Measurements from ENCODE around the gene ANKUB1.

ANKUB1 gene

GRCh38 chr3:149808209-149808829 lies 16.0 kb upstream of the ANKUB1 start:
- DNase-seq = peak; percentile 38 to 83 (median 69)

GRCh38 chr3:149806171-149806778 lies 13.9 kb upstream of the ANKUB1 start:
- DNase-seq = no peak

- DNase-seq = no peak
Observed at GRCh38 chr3:149801639-149802038, 9.3 kb upstream of the ANKUB1 start.

GRCh38 chr3:149801195-149801594 lies 8.8 kb upstream of the ANKUB1 start:
- DNase-seq = no peak

- no peak for DNase-seq
Observed at GRCh38 chr3:149800693-149801092, 8.3 kb upstream of the ANKUB1 start.

GRCh38 chr3:149796026-149796425 lies 3.7 kb upstream of the ANKUB1 start:
- no peak for DNase-seq

GRCh38 chr3:149790698-149791097 lies 1.7 kb downstream of the ANKUB1 start:
- DNase-seq = no peak

GRCh38 chr3:149790268-149790667 lies 2.1 kb downstream of the ANKUB1 start:
- no peak for DNase-seq

- no peak for DNase-seq
Observed at GRCh38 chr3:149784064-149784704, 8.2 kb downstream of the ANKUB1 start.

- no peak for DNase-seq
Observed at GRCh38 chr3:149783576-149783975, 8.8 kb downstream of the ANKUB1 start.

- no peak for DNase-seq
Observed at GRCh38 chr3:149781741-149782140, 10.6 kb downstream of the ANKUB1 start.

GRCh38 chr3:149781211-149781610 lies 11.1 kb downstream of the ANKUB1 start:
- no peak for DNase-seq

GRCh38 chr3:149777414-149778214 lies 14.7 kb downstream of the ANKUB1 start:
- DNase-seq = no peak

- no peak for DNase-seq
Observed at GRCh38 chr3:149776170-149776569, 16.2 kb downstream of the ANKUB1 start.

GRCh38 chr3:149772861-149773260 lies 19.5 kb downstream of the ANKUB1 start:
- DNase-seq = no peak

- DNase-seq = peak; percentile 21 to 68 (median 41)
Observed at GRCh38 chr3:149771652-149772271, 20.6 kb downstream of the ANKUB1 start.

GRCh38 chr3:149770246-149770645 lies 22.1 kb downstream of the ANKUB1 start:
- no peak for DNase-seq

- DNase-seq = no peak
Observed at GRCh38 chr3:149768704-149769103, 23.6 kb downstream of the ANKUB1 start.

- no peak for DNase-seq
Observed at GRCh38 chr3:149767720-149768119, 24.6 kb downstream of the ANKUB1 start.

- peak in 2 of 3 experiments; percentile 15 to 56 for DNase-seq
Observed at GRCh38 chr3:149765762-149766334, 26.5 kb downstream of the ANKUB1 start.

GRCh38 chr3:149764302-149764701 lies 28.1 kb downstream of the ANKUB1 start:
- DNase-seq = no peak

GRCh38 chr3:149763565-149764195 lies 28.7 kb downstream of the ANKUB1 start:
- no peak for DNase-seq

Measured in NCI-H1417 (cell line).